ENCODE measurements around the gene ANO1.

ANO1 gene

DNA sequence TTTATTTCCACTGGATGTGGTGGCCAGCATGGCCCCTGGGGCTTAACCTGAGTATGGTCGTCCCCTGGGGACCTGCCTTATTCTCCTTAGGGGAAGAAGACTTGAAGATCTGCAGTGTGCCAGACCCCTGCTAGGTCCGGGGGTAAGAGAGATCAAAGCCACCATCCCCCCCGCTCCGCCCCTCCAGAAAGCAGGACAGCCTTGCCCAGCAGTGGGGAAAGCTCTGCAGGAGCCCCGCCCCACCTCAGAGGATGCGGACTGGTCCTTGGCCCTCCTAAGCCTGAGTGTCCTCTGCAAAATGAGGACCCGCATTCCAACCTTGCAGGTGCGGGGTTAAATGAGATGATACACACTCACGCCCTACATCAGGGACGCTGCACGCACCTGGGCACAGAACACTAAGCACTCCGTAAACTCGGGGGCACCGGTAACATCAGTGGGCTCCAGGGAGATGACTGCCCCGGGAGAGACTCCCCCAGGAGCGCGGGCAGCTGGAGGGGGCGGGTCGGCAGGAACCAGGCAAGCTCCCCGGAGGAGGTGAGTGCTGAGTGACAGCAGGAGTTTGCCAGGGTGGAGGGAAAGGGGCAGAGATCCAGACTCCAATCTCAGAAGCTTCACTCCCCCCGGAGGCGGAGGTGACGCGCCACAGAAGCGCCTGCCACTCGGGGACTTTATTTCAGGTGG is 564 bp upstream of the ANO1 start:
- Histone ChIP-seq H3K27me3 (ENCODE audit: insufficient read depth, low read length) (no peaks in the 10 kb centered on the region), H3K36me3 (ENCODE audit: insufficient read depth, low read length) (no peaks in the 10 kb centered on the region), H2AFZ (ENCODE audit: low read length) (no peak overlapping the region), H3K4me1 (ENCODE audit: insufficient read depth, low read length, severe bottlenecking) (no peaks in the 10 kb centered on the region), H3K27ac (ENCODE audit: low read depth, low read length, poor library complexity, severe bottlenecking) (no peak overlapping the region), H4K20me1 (ENCODE audit: insufficient read depth, low read length) (no peaks in the 10 kb centered on the region), H3F3A (ENCODE audit: insufficient read depth, low read length) (no peaks in the 10 kb centered on the region), H3K9me3 (ENCODE audit: low read length) (no peaks in the 10 kb centered on the region), H3K9ac (ENCODE audit: low read length) (no peak overlapping the region), H3K4me2 (ENCODE audit: low read length) (no peak overlapping the region), H3K9me2 (ENCODE audit: low read depth, low read length) (no peaks in the 10 kb centered on the region), H3K4me3 (ENCODE audit: low read depth, low read length, poor library complexity, severe bottlenecking) (no peak overlapping the region), H3K79me2 (ENCODE audit: insufficient read depth, low read length) (no peaks in the 10 kb centered on the region)
- TF ChIP-seq, protein P1, sequence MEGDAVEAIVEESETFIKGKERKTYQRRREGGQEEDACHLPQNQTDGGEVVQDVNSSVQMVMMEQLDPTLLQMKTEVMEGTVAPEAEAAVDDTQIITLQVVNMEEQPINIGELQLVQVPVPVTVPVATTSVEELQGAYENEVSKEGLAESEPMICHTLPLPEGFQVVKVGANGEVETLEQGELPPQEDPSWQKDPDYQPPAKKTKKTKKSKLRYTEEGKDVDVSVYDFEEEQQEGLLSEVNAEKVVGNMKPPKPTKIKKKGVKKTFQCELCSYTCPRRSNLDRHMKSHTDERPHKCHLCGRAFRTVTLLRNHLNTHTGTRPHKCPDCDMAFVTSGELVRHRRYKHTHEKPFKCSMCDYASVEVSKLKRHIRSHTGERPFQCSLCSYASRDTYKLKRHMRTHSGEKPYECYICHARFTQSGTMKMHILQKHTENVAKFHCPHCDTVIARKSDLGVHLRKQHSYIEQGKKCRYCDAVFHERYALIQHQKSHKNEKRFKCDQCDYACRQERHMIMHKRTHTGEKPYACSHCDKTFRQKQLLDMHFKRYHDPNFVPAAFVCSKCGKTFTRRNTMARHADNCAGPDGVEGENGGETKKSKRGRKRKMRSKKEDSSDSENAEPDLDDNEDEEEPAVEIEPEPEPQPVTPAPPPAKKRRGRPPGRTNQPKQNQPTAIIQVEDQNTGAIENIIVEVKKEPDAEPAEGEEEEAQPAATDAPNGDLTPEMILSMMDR (IDR thresholded peaks at IDR 0.05; ENCODE audit: low read length), result no peak
- no peak for TF ChIP-seq EZH2 (IDR thresholded peaks at IDR 0.05; ENCODE audit: borderline replicate concordance, low read length)

DNA sequence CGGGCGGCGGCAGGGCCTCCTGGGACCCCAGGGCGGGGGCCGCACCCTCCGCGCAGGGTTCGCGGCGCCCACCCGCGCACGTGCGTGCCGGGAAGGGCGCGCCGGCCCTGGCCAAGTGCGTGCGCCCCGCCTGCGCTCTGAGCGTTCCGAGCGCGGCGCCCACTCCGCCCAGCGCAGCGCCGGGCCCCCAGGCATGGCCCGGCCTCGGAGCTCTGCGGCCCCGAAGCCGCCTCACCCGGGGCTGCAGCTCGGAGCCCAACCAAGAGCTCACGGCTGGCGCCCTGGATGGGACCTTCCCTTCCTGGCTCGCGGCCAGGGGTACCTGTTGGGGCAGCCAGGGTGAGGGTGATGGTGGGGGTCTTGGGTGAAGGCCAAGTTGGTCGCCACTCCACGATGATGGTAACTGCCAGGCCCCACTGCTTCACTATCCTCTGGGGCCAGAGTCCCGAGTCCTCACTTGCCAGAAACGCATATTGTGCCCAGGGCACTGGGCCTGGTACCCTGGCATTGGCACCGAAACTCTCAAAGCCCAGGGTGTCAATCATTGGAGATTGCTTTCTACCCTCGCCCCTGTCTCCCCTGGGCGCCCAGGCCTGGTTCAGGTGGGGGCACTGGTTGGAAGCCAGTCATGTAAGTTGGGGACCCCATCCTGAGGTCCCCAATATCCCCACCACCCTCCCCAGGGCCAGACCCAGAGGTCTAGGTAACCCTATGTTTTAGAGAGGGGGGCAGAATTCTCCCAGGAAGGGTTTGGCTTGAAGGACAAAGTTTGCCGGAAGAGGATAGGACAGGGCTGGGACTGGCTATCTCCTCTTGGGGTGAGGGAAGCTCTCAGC is 882 bp downstream of the ANO1 start:
- H3K27ac ChIP-seq (ENCODE audit: low read depth, low read length, poor library complexity, severe bottlenecking), result no peak overlapping the region
- no peak overlapping the region for H3K4me2 ChIP-seq (ENCODE audit: low read length)
- H4K20me1 ChIP-seq (ENCODE audit: insufficient read depth, low read length), result no peaks in the 10 kb centered on the region
- TF ChIP-seq, protein P1 (IDR thresholded peaks at IDR 0.05; ENCODE audit: low read length), result no peak
- TF ChIP-seq EZH2 (IDR thresholded peaks at IDR 0.05; ENCODE audit: borderline replicate concordance, low read length), result no peak
- no peak overlapping the region for H3K9ac ChIP-seq (ENCODE audit: low read length)
- no peak overlapping the region for H3K4me3 ChIP-seq (ENCODE audit: low read depth, low read length, poor library complexity, severe bottlenecking)
- H3F3A ChIP-seq (ENCODE audit: insufficient read depth, low read length), result no peaks in the 10 kb centered on the region
- H2AFZ ChIP-seq (ENCODE audit: low read length), result no peak overlapping the region
- no peaks in the 10 kb centered on the region for H3K79me2 ChIP-seq (ENCODE audit: insufficient read depth, low read length)
- H3K4me1 ChIP-seq (ENCODE audit: insufficient read depth, low read length, severe bottlenecking), result no peaks in the 10 kb centered on the region
- H3K36me3 ChIP-seq (ENCODE audit: insufficient read depth, low read length), result no peaks in the 10 kb centered on the region
- no peaks in the 10 kb centered on the region for H3K9me3 ChIP-seq (ENCODE audit: low read length)
- no peaks in the 10 kb centered on the region for H3K9me2 ChIP-seq (ENCODE audit: low read depth, low read length)
- no peaks in the 10 kb centered on the region for H3K27me3 ChIP-seq (ENCODE audit: insufficient read depth, low read length)

DNA sequence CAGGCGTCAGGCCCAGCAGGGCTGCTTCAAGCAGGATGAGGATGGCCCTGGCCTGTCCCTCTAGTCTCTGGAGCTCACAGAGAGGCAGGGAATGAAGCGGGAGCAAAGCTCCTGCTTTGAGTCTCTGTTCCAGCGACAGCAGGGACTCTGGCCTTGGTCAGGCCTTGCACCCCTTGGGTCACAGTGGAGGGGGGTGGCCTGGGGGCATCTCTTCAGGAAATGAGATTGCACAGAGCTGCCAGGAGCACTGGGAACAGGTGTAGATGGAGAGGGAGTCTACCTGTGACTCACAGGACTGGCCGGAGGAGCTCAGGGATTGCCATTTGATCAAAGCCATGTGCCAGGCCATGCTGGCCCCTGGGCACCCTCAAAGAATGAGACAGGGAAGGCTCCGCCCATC is 1.6 kb downstream of the ANO1 start:
- Histone ChIP-seq H3K36me3 (ENCODE audit: insufficient read depth, low read length) (no peaks in the 10 kb centered on the region), H3K27me3 (ENCODE audit: insufficient read depth, low read length) (no peaks in the 10 kb centered on the region), H3K9ac (ENCODE audit: low read length) (no peak overlapping the region), H3K4me3 (ENCODE audit: low read depth, low read length, poor library complexity, severe bottlenecking) (no peak overlapping the region), H3K9me2 (ENCODE audit: low read depth, low read length) (no peaks in the 10 kb centered on the region), H3K79me2 (ENCODE audit: insufficient read depth, low read length) (no peaks in the 10 kb centered on the region), H3F3A (ENCODE audit: insufficient read depth, low read length) (no peaks in the 10 kb centered on the region), H3K27ac (ENCODE audit: low read depth, low read length, poor library complexity, severe bottlenecking) (no peak overlapping the region), H3K4me2 (ENCODE audit: low read length) (no peak overlapping the region), H3K4me1 (ENCODE audit: insufficient read depth, low read length, severe bottlenecking) (no peaks in the 10 kb centered on the region), H4K20me1 (ENCODE audit: insufficient read depth, low read length) (no peaks in the 10 kb centered on the region), H3K9me3 (ENCODE audit: low read length) (no peaks in the 10 kb centered on the region), H2AFZ (ENCODE audit: low read length) (no peak overlapping the region)
- TF ChIP-seq EZH2 (IDR thresholded peaks at IDR 0.05; ENCODE audit: borderline replicate concordance, low read length), result no peak
- TF ChIP-seq, protein P1 (IDR thresholded peaks at IDR 0.05; ENCODE audit: low read length), result no peak
